GM12878 (cell line): ENCODE measurements around the gene MAGT1. TPM values are rescaled to one million over a fixed set of nuclear protein-coding genes. Genes with fewer than 3 reads are reported as not detected.

Experiments used
- ATAC-seq: fragments of 200-7000 bp; cut with Tn5 transposase; 3 replicates; pipeline ENCODE4 v1.9.1; 2020; ENCODE audit warnings: mild to moderate bottlenecking, moderate library complexity
- BruUV-seq: library from RNA; stranded (reverse); fragments of 400-500 nt; replicated peaks from 2 replicates; lab custom pipeline; 2021; lab: Mats Ljungman, UMichigan
- CTCF ChIA-PET: fragments of 300-600 bp; sonication (Branson Sonifier 250); formaldehyde crosslinking; extraction: SDS; loops from one replicate; lab custom pipeline; 2021; ENCODE audit warnings: inconsistent platforms; lab: Yijun Ruan, JAX
- POLR2A ChIA-PET: fragments of 350-600 bp; formaldehyde crosslinking; extraction: SDS; loops from one replicate; lab custom pipeline; 2021; ENCODE audit warnings: inconsistent platforms; lab: Charles Lee
- RAD21 ChIA-PET: fragments of 300-600 bp; sonication (Branson Sonifier 250); formaldehyde crosslinking; loops from one replicate; lab custom pipeline; 2023; ENCODE audit warnings: antibody characterized with exemption; ENCODE audit not compliant: unreplicated experiment; lab: Charles Lee
- SMC1A ChIA-PET: fragments of 300-600 bp; sonication (Branson Sonifier 250); formaldehyde crosslinking; loops from one replicate; lab custom pipeline; 2023; ENCODE audit not compliant: unreplicated experiment, uncharacterized antibody; lab: Charles Lee
- DNase-seq: peaks from one replicate; pipeline ENCODE4 v3.0.0-alpha.2; 2011; ENCODE audit warnings: low read depth, low spot score
- FAIRE-seq: peaks from 3 replicates; lab custom pipeline; 2011; peaks lifted over from hg19 to GRCh38; lab: Jason Lieb, UNC
- H2AFZ ChIP-seq: 2 replicates; pipeline ENCODE4 v1.6.0; 2011; ENCODE audit warnings: low read depth, low read length, control low read depth; ENCODE audit not compliant: control insufficient read depth
- H3K27ac ChIP-seq: 2 replicates; pipeline ENCODE4 v1.5.1; 2011; ENCODE audit warnings: control low read depth; ENCODE audit not compliant: control insufficient read depth, insufficient read depth
- H3K27me3 ChIP-seq, 2 experiments: replicated peaks in 1 of 2; 2 replicates each; pipeline versions ENCODE4 v1.6.0 to v1.6.1; 2011; ENCODE audit warnings: low read length in 1 of 2; ENCODE audit not compliant: control insufficient read depth in 2 of 2, insufficient read depth in 2 of 2
- H3K36me3 ChIP-seq, 2 experiments: 2 replicates each; pipeline ENCODE4 v1.5.1; 2011; ENCODE audit warnings: low read length in 1 of 2; ENCODE audit not compliant: control insufficient read depth in 2 of 2, insufficient read depth in 2 of 2
- H3K4me1 ChIP-seq: 2 replicates; pipeline ENCODE4 v1.6.1; 2011; ENCODE audit warnings: mild to moderate bottlenecking, low read length, moderate library complexity, mixed read lengths; ENCODE audit not compliant: control insufficient read depth, insufficient read depth
- H3K4me2 ChIP-seq: 2 replicates; pipeline ENCODE4 v1.6.0; 2011; ENCODE audit warnings: control low read depth; ENCODE audit not compliant: control insufficient read depth, insufficient read depth
- H3K4me3 ChIP-seq: fragments of 200-600 bp; sonication (generic); 2 replicates; pipeline ENCODE4 v1.5.1; 2016
- H3K79me2 ChIP-seq: 2 replicates; pipeline ENCODE4 v1.6.0; 2011; ENCODE audit warnings: low read length; ENCODE audit not compliant: control insufficient read depth, insufficient read depth
- H3K9ac ChIP-seq: 2 replicates; pipeline ENCODE4 v1.8.0; 2011; ENCODE audit warnings: low read length, control low read depth, mixed read lengths; ENCODE audit not compliant: control insufficient read depth, insufficient read depth
- H3K9me3 ChIP-seq: replicated peaks from 3 replicates; pipeline ENCODE4 v1.5.1; 2011; ENCODE audit warnings: mild to moderate bottlenecking, low read length; ENCODE audit not compliant: control insufficient read depth, insufficient read depth
- H4K20me1 ChIP-seq: 2 replicates; pipeline ENCODE4 v1.6.0; 2011; ENCODE audit not compliant: control insufficient read depth, insufficient read depth
- BHLHE40 ChIP-seq, 2 experiments: fragments of 450-650 bp in 1 of 2; IDR thresholded peaks; 2 replicates each; pipeline ENCODE4 v1.6.1; 2011 to 2017; ENCODE audit warnings: low read depth in 2 of 2, borderline replicate concordance in 1 of 2, improper control_type of control experiment in 1 of 2, low read length in 1 of 2, mild to moderate bottlenecking in 1 of 2
- BMI1 ChIP-seq: fragments of 450-650 bp; IDR thresholded peaks from 2 replicates; pipeline ENCODE4 v1.6.1; 2016; ENCODE audit warnings: mild to moderate bottlenecking, moderate library complexity, borderline replicate concordance
- FOXM1 ChIP-seq: IDR thresholded peaks from 2 replicates; pipeline ENCODE4 v1.6.1; 2012; ENCODE audit warnings: low read depth, mild to moderate bottlenecking, inconsistent platforms, low read length, moderate library complexity
- GABPA ChIP-seq: IDR thresholded peaks from 2 replicates; pipeline ENCODE4 v1.6.1; 2014; ENCODE audit warnings: antibody characterized with exemption, low read depth, mild to moderate bottlenecking, inconsistent platforms
- IKZF2 ChIP-seq, 2 experiments: fragments of 450-650 bp; IDR thresholded peaks; 2 replicates each; pipeline ENCODE4 v1.6.1; 2017; ENCODE audit warnings: mild to moderate bottlenecking in 2 of 2, moderate library complexity in 2 of 2
- KLF5 ChIP-seq: fragments of 450-650 bp; IDR thresholded peaks from 2 replicates; pipeline ENCODE4 v1.6.1; 2014; ENCODE audit warnings: mild to moderate bottlenecking; ENCODE audit not compliant: partially characterized antibody
- MAX ChIP-seq: IDR thresholded peaks from 2 replicates; pipeline ENCODE4 v1.6.1; 2012; ENCODE audit warnings: low read depth, low read length, improper control_type of control experiment
- MTA2 ChIP-seq: fragments of 450-650 bp; IDR thresholded peaks from 2 replicates; pipeline ENCODE4 v1.6.1; 2016; ENCODE audit warnings: low read depth, mild to moderate bottlenecking, moderate library complexity
- PAX5 ChIP-seq: IDR thresholded peaks from 2 replicates; pipeline ENCODE4 v1.6.1; 2011; ENCODE audit warnings: low read depth, low read length, borderline replicate concordance
- SMAD1 ChIP-seq: fragments of 450-650 bp; IDR thresholded peaks from 2 replicates; pipeline ENCODE4 v1.6.1; 2018; ENCODE audit warnings: mild to moderate bottlenecking, low read depth; ENCODE audit not compliant: partially characterized antibody
- SUZ12 ChIP-seq: fragments of 200-600 bp; sonication (generic); IDR thresholded peaks from one replicate; pipeline ENCODE4 v1.6.1; 2018; ENCODE audit warnings: antibody characterized with exemption, mild to moderate bottlenecking; ENCODE audit not compliant: unreplicated experiment
- WGBS: methylation state at CpG from one replicate; pipeline ENCODE4 v1.1.6; 2016; ENCODE audit warnings: low lambda C conversion rate; ENCODE audit not compliant: insufficient replicate concordance, insufficient coverage; ENCODE audit errors: missing lambda C conversion rate; 5-methylcytosine and 5-hydroxymethylcytosine counted together
- in situ Hi-C: fragments of 300-500 bp; cut with MboI; formaldehyde crosslinking; loops from 9 replicates; pipeline ENCODE4 v1.14.3; 2018; ENCODE audit warnings: mixed read lengths
- intact Hi-C: fragments of 100-400 bp; cut with micrococcal nuclease; formaldehyde crosslinking; loops from one replicate; pipeline ENCODE4 v1.14.2; 2022; ENCODE audit not compliant: unreplicated experiment
- polyA plus RNA-seq, 11 experiments: library from polyadenylated mRNA; depleted of rRNA in 4 of 11; unstranded in 6 of 11; stranded (reverse) in 5 of 11; fragments of >200 nt; fragmentation: Nextera tagmentation in 4 of 11; fragmentation: Illumina TruSeq in 1 of 11; extraction: Ambion mirVana in 4 of 11; extraction: Trizol in 1 of 11; gene quantifications; 1 replicate in 1 of 11; 2 replicates in 10 of 11; pipeline versions ENCODE4 v1.2.1 to v1.2.3, GENCODE V29; 2011 to 2016; ENCODE audit warnings: inconsistent platforms in 2 of 11, missing spikeins in 2 of 11, low read depth in 1 of 11
- total RNA-seq, 4 experiments: library from RNA; depleted of rRNA in 3 of 4; stranded (reverse); fragments of >200 nt in 3 of 4; fragmentation: Illumina TruSeq in 1 of 4; extraction: Trizol in 1 of 4; gene quantifications; 2 replicates each; pipeline versions ENCODE4 v1.2.1 to v1.2.3, GENCODE V29; 2013 to 2021
- TF ChIP-seq, protein P1 (sequence below): fragments of 150-350 bp; IDR thresholded peaks from 2 replicates; pipeline ENCODE4 v1.6.1; 2016; ENCODE audit warnings: low read depth, low read length
- TF ChIP-seq, protein P2 (sequence below): fragments of 450-650 bp; formaldehyde crosslinking; IDR thresholded peaks from 2 replicates; pipeline ENCODE4 v1.5.0; 2022; ENCODE audit warnings: mild to moderate bottlenecking, missing genetic modification characterization

The MAGT1 gene
- total and polyA plus RNA-seq, 10 of the 15 experiments (the other 5 are each of a cell fraction or from before 2014, with no cell fraction given), result 28.0 to 59.1 (median 47.9) TPM

DNA sequence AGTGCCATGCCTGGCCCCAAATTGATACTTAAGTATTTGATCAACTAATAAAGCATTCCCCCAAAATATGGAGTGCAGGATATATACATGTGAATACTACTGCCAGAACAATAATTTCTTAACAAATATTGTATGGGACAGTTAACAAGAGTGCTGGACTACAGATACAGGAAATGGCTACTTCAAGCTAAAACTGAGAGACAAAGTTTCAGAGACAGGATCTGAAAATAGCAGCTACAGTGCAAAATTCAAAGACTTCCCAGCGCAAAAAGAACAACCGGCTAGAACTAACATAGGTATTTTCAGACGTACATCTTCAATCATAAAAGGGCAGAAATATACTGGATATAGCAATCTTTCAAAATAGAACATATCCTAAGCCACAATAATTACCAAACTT is 115.5 kb downstream of the MAGT1 start (continued):
- TF ChIP-seq, protein P1, sequence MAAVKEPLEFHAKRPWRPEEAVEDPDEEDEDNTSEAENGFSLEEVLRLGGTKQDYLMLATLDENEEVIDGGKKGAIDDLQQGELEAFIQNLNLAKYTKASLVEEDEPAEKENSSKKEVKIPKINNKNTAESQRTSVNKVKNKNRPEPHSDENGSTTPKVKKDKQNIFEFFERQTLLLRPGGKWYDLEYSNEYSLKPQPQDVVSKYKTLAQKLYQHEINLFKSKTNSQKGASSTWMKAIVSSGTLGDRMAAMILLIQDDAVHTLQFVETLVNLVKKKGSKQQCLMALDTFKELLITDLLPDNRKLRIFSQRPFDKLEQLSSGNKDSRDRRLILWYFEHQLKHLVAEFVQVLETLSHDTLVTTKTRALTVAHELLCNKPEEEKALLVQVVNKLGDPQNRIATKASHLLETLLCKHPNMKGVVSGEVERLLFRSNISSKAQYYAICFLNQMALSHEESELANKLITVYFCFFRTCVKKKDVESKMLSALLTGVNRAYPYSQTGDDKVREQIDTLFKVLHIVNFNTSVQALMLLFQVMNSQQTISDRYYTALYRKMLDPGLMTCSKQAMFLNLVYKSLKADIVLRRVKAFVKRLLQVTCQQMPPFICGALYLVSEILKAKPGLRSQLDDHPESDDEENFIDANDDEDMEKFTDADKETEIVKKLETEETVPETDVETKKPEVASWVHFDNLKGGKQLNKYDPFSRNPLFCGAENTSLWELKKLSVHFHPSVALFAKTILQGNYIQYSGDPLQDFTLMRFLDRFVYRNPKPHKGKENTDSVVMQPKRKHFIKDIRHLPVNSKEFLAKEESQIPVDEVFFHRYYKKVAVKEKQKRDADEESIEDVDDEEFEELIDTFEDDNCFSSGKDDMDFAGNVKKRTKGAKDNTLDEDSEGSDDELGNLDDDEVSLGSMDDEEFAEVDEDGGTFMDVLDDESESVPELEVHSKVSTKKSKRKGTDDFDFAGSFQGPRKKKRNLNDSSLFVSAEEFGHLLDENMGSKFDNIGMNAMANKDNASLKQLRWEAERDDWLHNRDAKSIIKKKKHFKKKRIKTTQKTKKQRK, result no peak
- no peak for TF ChIP-seq BHLHE40 (IDR thresholded peaks at IDR 0.05; ENCODE audit: borderline replicate concordance in 1 of 2, low read depth in 2 of 2, low read length in 1 of 2)
- TF ChIP-seq PAX5, result no peak
- no peak for TF ChIP-seq GABPA
- TF ChIP-seq KLF5, result no peak

- peaks cover 54% of the 10 kb centered on the region for H3K79me2 ChIP-seq
- in situ Hi-C loops (no loop called here), intact Hi-C loops (no loop called here)
- SMC1A ChIA-PET, result no interaction called here
- POLR2A ChIA-PET, result interaction anchor here (1.2 kb wide), 1 partner anchor 12 kb away, joined by 3 read pairs; no protein-coding TSS in a partner anchor
- no peak overlapping the region for H3K9ac ChIP-seq
- no peaks in the 10 kb centered on the region; the same call in 1 of the 3 replicates for H3K9me3 ChIP-seq
- no peak overlapping the region for H3K4me2 ChIP-seq
- ATAC-seq (peak; percentile 54), FAIRE-seq (no peak)
- no peak overlapping the region for H3K4me3 ChIP-seq
- H3K27ac ChIP-seq, result no peak overlapping the region
- no peaks in the 10 kb centered on the region for H3K27me3 ChIP-seq
- RAD21 ChIA-PET, result no interaction called here
- no peaks in the 10 kb centered on the region for H3K36me3 ChIP-seq
- TSS peak; percentile 30 for BruUV-seq
- H2AFZ ChIP-seq, result no peak overlapping the region
- CTCF ChIA-PET, result no interaction called here
- no peaks in the 10 kb centered on the region; the same call in 1 of the 2 replicates for H4K20me1 ChIP-seq
- no peaks in the 10 kb centered on the region; the same call in 1 of the 2 replicates for H3K4me1 ChIP-seq
- no peak for TF ChIP-seq BMI1
- no peak for TF ChIP-seq MAX
- no peak for TF ChIP-seq SMAD1
- TF ChIP-seq SUZ12, result no peak
- no peak for TF ChIP-seq FOXM1
- TF ChIP-seq IKZF2 (IDR thresholded peaks at IDR 0.05), result no peak
- TF ChIP-seq, protein P2, sequence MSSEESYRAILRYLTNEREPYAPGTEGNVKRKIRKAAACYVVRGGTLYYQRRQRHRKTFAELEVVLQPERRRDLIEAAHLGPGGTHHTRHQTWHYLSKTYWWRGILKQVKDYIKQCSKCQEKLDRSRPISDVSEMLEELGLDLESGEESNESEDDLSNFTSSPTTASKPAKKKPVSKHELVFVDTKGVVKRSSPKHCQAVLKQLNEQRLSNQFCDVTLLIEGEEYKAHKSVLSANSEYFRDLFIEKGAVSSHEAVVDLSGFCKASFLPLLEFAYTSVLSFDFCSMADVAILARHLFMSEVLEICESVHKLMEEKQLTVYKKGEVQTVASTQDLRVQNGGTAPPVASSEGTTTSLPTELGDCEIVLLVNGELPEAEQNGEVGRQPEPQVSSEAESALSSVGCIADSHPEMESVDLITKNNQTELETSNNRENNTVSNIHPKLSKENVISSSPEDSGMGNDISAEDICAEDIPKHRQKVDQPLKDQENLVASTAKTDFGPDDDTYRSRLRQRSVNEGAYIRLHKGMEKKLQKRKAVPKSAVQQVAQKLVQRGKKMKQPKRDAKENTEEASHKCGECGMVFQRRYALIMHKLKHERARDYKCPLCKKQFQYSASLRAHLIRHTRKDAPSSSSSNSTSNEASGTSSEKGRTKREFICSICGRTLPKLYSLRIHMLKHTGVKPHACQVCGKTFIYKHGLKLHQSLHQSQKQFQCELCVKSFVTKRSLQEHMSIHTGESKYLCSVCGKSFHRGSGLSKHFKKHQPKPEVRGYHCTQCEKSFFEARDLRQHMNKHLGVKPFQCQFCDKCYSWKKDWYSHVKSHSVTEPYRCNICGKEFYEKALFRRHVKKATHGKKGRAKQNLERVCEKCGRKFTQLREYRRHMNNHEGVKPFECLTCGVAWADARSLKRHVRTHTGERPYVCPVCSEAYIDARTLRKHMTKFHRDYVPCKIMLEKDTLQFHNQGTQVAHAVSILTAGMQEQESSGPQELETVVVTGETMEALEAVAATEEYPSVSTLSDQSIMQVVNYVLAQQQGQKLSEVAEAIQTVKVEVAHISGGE (CRISPR knock-in tag), result no peak
- no peak for TF ChIP-seq MTA2
- TF ChIP-seq, all 136 proteins: peak for 0
- DNase-seq, result no peak
- WGBS, result 3% methylated on average over 2 of the region's 2 CpGs
These were observed 118.6 kb downstream of the MAGT1 start for GRCh38 chrX:77776659-77777058.
